K562 (cell line): ENCODE results near the gene CCL16. TPM values are rescaled to one million over a fixed set of nuclear protein-coding genes. Genes with fewer than 3 reads are reported as not detected.

Experiments used
- ATAC-seq: fragments of 200-7000 bp; cut with Tn5 transposase; 3 replicates; pipeline ENCODE4 v1.9.1; 2020; ENCODE audit warnings: moderate library complexity
- BruUV-seq: library from RNA; stranded (reverse); fragments of 400-500 nt; replicated peaks from 2 replicates; lab custom pipeline; 2021; lab: Mats Ljungman, UMichigan
- CTCF ChIA-PET: fragments of 300-600 bp; formaldehyde crosslinking; extraction: SDS; loops from one replicate; lab custom pipeline; 2021; ENCODE audit warnings: low intra/inter-chr PET ratio; lab: Yijun Ruan, JAX
- POLR2A ChIA-PET: fragments of 300-600, 350-650 bp; sonication (Branson Sonifier 250); formaldehyde crosslinking; extraction: SDS; loops from one replicate; lab custom pipeline; 2021; ENCODE audit warnings: antibody characterized with exemption, inconsistent platforms; lab: Yijun Ruan, JAX
- DNase-seq, 4 experiments: peaks; one replicate each; pipeline versions ENCODE4 v3.0.0 to v3.0.0-alpha.2; 2011 to 2018; ENCODE audit warnings: low spot score in 3 of 4, mixed read lengths in 3 of 4; ENCODE audit errors: extremely low read depth in 1 of 4
- FAIRE-seq: peaks from 2 replicates; lab custom pipeline; 2011; peaks lifted over from hg19 to GRCh38; lab: Jason Lieb, UNC
- H2AFZ ChIP-seq: 2 replicates; pipeline ENCODE4 v1.6.0; 2011; ENCODE audit warnings: low read depth, low read length, control low read depth, inconsistent platforms
- H3K27ac ChIP-seq: fragments of 200-600 bp; 3 replicates; pipeline ENCODE4 v1.8.0; 2011; ENCODE audit warnings: low read depth, mild to moderate bottlenecking, control low read depth, inconsistent platforms, low read length, moderate library complexity, mixed read lengths; ENCODE audit errors: extremely low read depth
- H3K27me3 ChIP-seq, 2 experiments: fragments of 300-600 bp in 1 of 2; 2 replicates in 1 of 2; 3 replicates in 1 of 2; pipeline versions ENCODE4 v1.6.0 to v1.8.0; 2011; ENCODE audit warnings: inconsistent platforms in 2 of 2, low read length in 2 of 2, mild to moderate bottlenecking in 1 of 2, mixed read lengths in 1 of 2, moderate library complexity in 1 of 2; ENCODE audit not compliant: control insufficient read depth in 2 of 2, insufficient read depth in 2 of 2
- H3K36me3 ChIP-seq: fragments of 300-600 bp; 3 replicates; pipeline ENCODE4 v1.8.0; 2011; ENCODE audit warnings: mild to moderate bottlenecking, low read length, inconsistent platforms; ENCODE audit not compliant: control insufficient read depth, insufficient read depth
- H3K4me1 ChIP-seq, 2 experiments: fragments of 200-600 bp in 1 of 2; replicated peaks in 1 of 2; 2 replicates in 1 of 2; 3 replicates in 1 of 2; pipeline versions ENCODE4 v1.5.1 to v1.8.0; 2011; ENCODE audit warnings: inconsistent platforms in 2 of 2, low read length in 2 of 2, mild to moderate bottlenecking in 1 of 2, mixed read lengths in 1 of 2, moderate library complexity in 1 of 2; ENCODE audit not compliant: control insufficient read depth in 2 of 2, insufficient read depth in 2 of 2
- H3K4me2 ChIP-seq: 2 replicates; pipeline ENCODE4 v1.6.1; 2011; ENCODE audit warnings: low read length, control low read depth, inconsistent platforms, mixed read lengths; ENCODE audit not compliant: insufficient read depth
- H3K4me3 ChIP-seq: fragments of 200-600 bp; sonication (generic), shearing (Covaris generic); 2 replicates; pipeline ENCODE4 v1.5.1; 2016; ENCODE audit warnings: control low read depth, inconsistent platforms
- H3K79me2 ChIP-seq: fragments of 200-600 bp; 3 replicates; pipeline ENCODE4 v1.8.0; 2011; ENCODE audit warnings: low read length, inconsistent platforms; ENCODE audit not compliant: control insufficient read depth, insufficient read depth
- H3K9ac ChIP-seq, 2 experiments: 2 replicates each; pipeline versions ENCODE4 v1.6.0 to v1.6.1; 2011; ENCODE audit warnings: low read depth in 2 of 2, low read length in 2 of 2, control low read depth in 1 of 2, inconsistent platforms in 1 of 2, mild to moderate bottlenecking in 1 of 2, mixed read lengths in 1 of 2; ENCODE audit not compliant: insufficient read depth in 1 of 2
- H3K9me1 ChIP-seq: one replicate; pipeline ENCODE4 v1.6.0; 2011; ENCODE audit warnings: inconsistent platforms, mild to moderate bottlenecking, low read length, moderate library complexity; ENCODE audit not compliant: control insufficient read depth, insufficient read depth
- H3K9me3 ChIP-seq: replicated peaks from 2 replicates; pipeline ENCODE4 v1.5.1; 2011; ENCODE audit warnings: low read depth, low read length, inconsistent platforms; ENCODE audit not compliant: control insufficient read depth, insufficient read depth
- H4K20me1 ChIP-seq: replicated peaks from 2 replicates; pipeline ENCODE4 v1.6.1; 2011; ENCODE audit warnings: low read length, inconsistent platforms, mixed read lengths; ENCODE audit not compliant: control insufficient read depth, insufficient read depth
- ASH1L ChIP-seq: fragments of 450-650 bp; IDR thresholded peaks from 2 replicates; pipeline ENCODE4 v1.6.1; 2018; ENCODE audit warnings: borderline replicate concordance, mild to moderate bottlenecking, low read depth; ENCODE audit not compliant: partially characterized antibody
- ATF7 ChIP-seq: fragments of 450-650 bp; IDR thresholded peaks from 2 replicates; pipeline ENCODE4 v1.7.1; 2014; ENCODE audit warnings: mild to moderate bottlenecking, moderate library complexity
- C11orf30 ChIP-seq: fragments of 450-650 bp; IDR thresholded peaks from 2 replicates; pipeline ENCODE4 v1.6.1; 2016; ENCODE audit warnings: low read depth, mild to moderate bottlenecking
- MAFG ChIP-seq: fragments of 450-650 bp; conservative IDR thresholded peaks from 2 replicates; pipeline ENCODE4 v1.6.1; 2016; ENCODE audit warnings: missing genetic modification characterization, missing compliant biosample characterization
- MBD1 ChIP-seq: fragments of 250-450 bp; sonication (Bioruptor Pico); IDR thresholded peaks from 2 replicates; pipeline ENCODE4 v1.8.0; 2022; ENCODE audit warnings: inconsistent platforms
- MCM3 ChIP-seq: fragments of 450-650 bp; IDR thresholded peaks from 2 replicates; pipeline ENCODE4 v1.6.1; 2016
- NR2C1 ChIP-seq, 2 experiments: fragments of 450-650 bp; IDR thresholded peaks; 2 replicates each; pipeline ENCODE4 v1.6.1; 2017; ENCODE audit warnings: mild to moderate bottlenecking in 2 of 2, antibody characterized with exemption in 1 of 2, inconsistent platforms in 1 of 2, missing compliant biosample characterization in 1 of 2, missing genetic modification characterization in 1 of 2
- PHB2 ChIP-seq: fragments of 450-650 bp; IDR thresholded peaks from 2 replicates; pipeline ENCODE4 v1.6.1; 2017; ENCODE audit warnings: low read depth
- RBM34 ChIP-seq: fragments of 200-400 bp; formaldehyde crosslinking; IDR thresholded peaks from 2 replicates; pipeline ENCODE4 v1.6.1; 2018; ENCODE audit warnings: low read length, borderline replicate concordance; ENCODE audit not compliant: insufficient read depth
- TAF15 ChIP-seq: fragments of 200-400 bp; formaldehyde crosslinking; IDR thresholded peaks from 2 replicates; pipeline ENCODE4 v1.6.1; 2017; ENCODE audit warnings: mild to moderate bottlenecking, low read depth, low read length, moderate library complexity
- TFE3 ChIP-seq: fragments of 450-650 bp; formaldehyde crosslinking; IDR thresholded peaks from 2 replicates; pipeline ENCODE4 v1.4.0; 2020; ENCODE audit warnings: mild to moderate bottlenecking, mixed read lengths
- ZNF23 ChIP-seq: fragments of 250-450 bp; sonication (Bioruptor Pico); IDR thresholded peaks from 2 replicates; pipeline ENCODE4 v1.4.0; 2020; ENCODE audit warnings: mild to moderate bottlenecking
- ZNF316 ChIP-seq: fragments of 450-650 bp; IDR thresholded peaks from 2 replicates; pipeline ENCODE4 v1.6.1; 2016
- WGBS: fragments of 100-300 bp; shearing (Covaris generic); methylation state at CpG from one replicate; pipeline ENCODE4 v1.1.6; 2016; ENCODE audit warnings: low coverage, mixed read lengths; ENCODE audit not compliant: insufficient coverage; ENCODE audit errors: missing lambda C conversion rate; 5-methylcytosine and 5-hydroxymethylcytosine counted together
- in situ Hi-C: fragments of 300-500 bp; cut with MboI; formaldehyde crosslinking; loops from 4 replicates; pipeline ENCODE4 v1.15.0; 2018; ENCODE audit warnings: inconsistent platforms, mixed read lengths
- intact Hi-C: fragments of 100-400 bp; cut with micrococcal nuclease; formaldehyde crosslinking; loops from 2 replicates; pipeline ENCODE4 v1.14.2; 2022
- polyA plus RNA-seq, 8 experiments: library from polyadenylated mRNA; depleted of rRNA in 4 of 8; stranded (reverse) in 5 of 8; unstranded in 3 of 8; fragments of >200 nt; fragmentation: Nextera tagmentation in 2 of 8; fragmentation: Illumina TruSeq in 1 of 8; extraction: Ambion mirVana in 2 of 8; extraction: Trizol in 1 of 8; gene quantifications; 2 replicates each; pipeline versions ENCODE4 v1.2.1 to v1.2.3, GENCODE V29; 2011 to 2014; ENCODE audit warnings: inconsistent platforms in 1 of 8, missing spikeins in 1 of 8
- total RNA-seq, 7 experiments: library from RNA; depleted of rRNA in 6 of 7; stranded (reverse); fragments of >200 nt in 6 of 7; fragmentation: Illumina TruSeq in 2 of 7; extraction: Trizol in 2 of 7; gene quantifications; 2 replicates each; pipeline versions ENCODE4 v1.2.1 to v1.2.3, GENCODE V29; 2011 to 2021; ENCODE audit warnings: low replicate concordance in 1 of 7

The CCL16 gene
- total and polyA plus RNA-seq, 9 of the 15 experiments (the other 6 are each of a cell fraction or from before 2014, with no cell fraction given): not detected

- no peak for TF ChIP-seq MBD1 (CRISPR knock-in tag)
- TF ChIP-seq RBM34: no peak
- TF ChIP-seq ASH1L: no peak
- TF ChIP-seq TFE3 (CRISPR knock-in tag): no peak
- TF ChIP-seq ZNF23 (CRISPR knock-in tag): no peak
Measured at GRCh38 chr17:35965272-35965671, 16.0 kb downstream of the CCL16 start (continued).

- ChIA-PET CTCF (no interaction called here), POLR2A (interaction anchor here (0.7 kb wide), 1 partner anchor 55 kb away, joined by 3 read pairs; no protein-coding TSS in a partner anchor)
- BruUV-seq: no TSS peak
- Histone ChIP-seq H3K9me1 (no peaks in the 10 kb centered on the region), H4K20me1 (no peaks in the 10 kb centered on the region), H3K27ac (no peak overlapping the region), H3K79me2 (no peaks in the 10 kb centered on the region), H3K4me1 (no peaks in the 10 kb centered on the region), H2AFZ (no peak overlapping the region), H3K9ac (no peak overlapping the region), H3K27me3 (peaks cover 17 to 31% of the 10 kb centered on the region in 2 experiments; a peak in 4 of 5 replicates), H3K4me2 (no peak overlapping the region), H3K36me3 (no peaks in the 10 kb centered on the region), H3K4me3 (no peak overlapping the region), H3K9me3 (no peaks in the 10 kb centered on the region)
- FAIRE-seq (no peak), DNase-seq (no peak), ATAC-seq (no peak)
- 4% methylated on average over 6 of the region's 6 CpGs for WGBS
- TF ChIP-seq ZNF316 (peak; percentile 68), C11orf30 (peak; percentile 53; the same call in 1 of the 2 replicates), PHB2 (no peak), NR2C1 (IDR thresholded peaks at IDR 0.05) (no peak), NR2C1 (tag; IDR thresholded peaks at IDR 0.05) (no peak), TAF15 (no peak), MAFG (peak; percentile 28; the same call in 1 of the 2 replicates), MCM3 (no peak), ATF7 (no peak)
- in situ Hi-C loops (loop anchor here (25.0 kb wide), 1 partner anchor 524 kb away; the partner anchor contains the start of gene ZNHIT3), intact Hi-C loops (no loop called here)
Measured at GRCh38 chr17:35963663-35964062, 17.6 kb downstream of the CCL16 start.
